Raji (cell line): ENCODE results near the gene GRIP2.

ENCODE experiments used
- POLR2A ChIP-seq: IDR thresholded peaks from 2 replicates; pipeline ENCODE4 v1.6.1; 2011; ENCODE audit warnings: low read depth, low read length, control low read depth; ENCODE audit not compliant: insufficient read depth

GRIP2 gene

GRCh38 chr3:14565868-14566588 lies 25.9 kb upstream of the GRIP2 start:
- TF ChIP-seq POLR2A = no peak

- no peak for TF ChIP-seq POLR2A
Observed at GRCh38 chr3:14564741-14565140, 24.6 kb upstream of the GRIP2 start.

GRCh38 chr3:14563946-14564539 lies 23.9 kb upstream of the GRIP2 start:
- TF ChIP-seq POLR2A = no peak

- TF ChIP-seq POLR2A = no peak
Observed at GRCh38 chr3:14562121-14562890, 22.2 kb upstream of the GRIP2 start.

- TF ChIP-seq POLR2A = no peak
Observed at GRCh38 chr3:14561051-14561960, 21.2 kb upstream of the GRIP2 start.

GRCh38 chr3:14560110-14560509 lies 20.0 kb upstream of the GRIP2 start:
- no peak for TF ChIP-seq POLR2A

GRCh38 chr3:14558029-14558428 lies 17.9 kb upstream of the GRIP2 start:
- TF ChIP-seq POLR2A = no peak

- TF ChIP-seq POLR2A = no peak
Observed at GRCh38 chr3:14555835-14556234, 15.7 kb upstream of the GRIP2 start.

GRCh38 chr3:14554715-14555114 lies 14.6 kb upstream of the GRIP2 start:
- TF ChIP-seq POLR2A = no peak

- no peak for TF ChIP-seq POLR2A
Observed at GRCh38 chr3:14553871-14554270, 13.7 kb upstream of the GRIP2 start.

- TF ChIP-seq POLR2A = no peak
Observed at GRCh38 chr3:14552717-14553116, 12.6 kb upstream of the GRIP2 start.

- no peak for TF ChIP-seq POLR2A
Observed at GRCh38 chr3:14552041-14552648, 12.0 kb upstream of the GRIP2 start.

- TF ChIP-seq POLR2A = no peak
Observed at GRCh38 chr3:14550651-14551611, 10.8 kb upstream of the GRIP2 start.
